Neuronal stem cell (in vitro differentiated cells): ENCODE data around the gene ERH.

ENCODE experiments used
- DNase-seq: peaks from one replicate; pipeline ENCODE4 v3.0.0-alpha.2; 2013; ENCODE audit warnings: low spot score
- H2AFZ ChIP-seq: one replicate; pipeline ENCODE4 v1.6.1; 2013; ENCODE audit warnings: mild to moderate bottlenecking, low read length, inconsistent platforms
- H2AK5ac ChIP-seq: 2 replicates; pipeline ENCODE4 v1.6.1; 2013; ENCODE audit warnings: low read depth, mild to moderate bottlenecking, inconsistent platforms, low read length, moderate library complexity, mixed read lengths
- H2BK120ac ChIP-seq: 2 replicates; pipeline ENCODE4 v1.6.1; 2013; ENCODE audit warnings: low read depth, mild to moderate bottlenecking, inconsistent platforms, low read length, moderate library complexity, mixed read lengths
- H2BK12ac ChIP-seq: one replicate; pipeline ENCODE4 v1.6.1; 2013; ENCODE audit warnings: low read length, inconsistent platforms
- H2BK15ac ChIP-seq: 2 replicates; pipeline ENCODE4 v1.6.1; 2013; ENCODE audit warnings: mild to moderate bottlenecking, low read length, inconsistent platforms, mixed read lengths
- H2BK5ac ChIP-seq: one replicate; pipeline ENCODE4 v1.6.1; 2013; ENCODE audit warnings: inconsistent platforms, mild to moderate bottlenecking, low read length, moderate library complexity
- H3K14ac ChIP-seq: one replicate; pipeline ENCODE4 v1.6.1; 2013; ENCODE audit warnings: low read length, inconsistent platforms
- H3K18ac ChIP-seq: 2 replicates; pipeline ENCODE4 v1.6.1; 2013; ENCODE audit warnings: low read length, inconsistent platforms
- H3K23ac ChIP-seq: 2 replicates; pipeline ENCODE4 v1.6.1; 2013; ENCODE audit warnings: low read depth, mild to moderate bottlenecking, mixed read lengths, low read length, inconsistent platforms; ENCODE audit not compliant: poor library complexity
- H3K27ac ChIP-seq: replicated peaks from 3 replicates; pipeline ENCODE4 v1.5.1; 2013; ENCODE audit warnings: low read length, inconsistent platforms
- H3K27me3 ChIP-seq, 3 experiments: 2 replicates each; pipeline ENCODE4 v1.6.1; 2013; ENCODE audit warnings: low read length in 3 of 3, mild to moderate bottlenecking in 2 of 3, inconsistent platforms in 1 of 3, low read depth in 1 of 3, mixed read lengths in 1 of 3, moderate library complexity in 1 of 3; ENCODE audit not compliant: control insufficient read depth in 3 of 3, insufficient read depth in 3 of 3
- H3K36me3 ChIP-seq, 2 donors: replicated peaks in 1 of 2; 2 replicates each; pipeline ENCODE4 v1.6.1; 2013; ENCODE audit warnings: low read length in 2 of 2; ENCODE audit not compliant: control insufficient read depth in 2 of 2, insufficient read depth in 2 of 2
- H3K4ac ChIP-seq: 2 replicates; pipeline ENCODE4 v1.6.1; 2013; ENCODE audit warnings: inconsistent platforms, mild to moderate bottlenecking, low read length, moderate library complexity
- H3K4me1 ChIP-seq, 2 donors: 1 replicate in 1 of 2; 2 replicates in 1 of 2; pipeline ENCODE4 v1.6.1; 2013; ENCODE audit warnings: low read length in 2 of 2, low read depth in 1 of 2; ENCODE audit not compliant: control insufficient read depth in 2 of 2, insufficient read depth in 1 of 2
- H3K4me2 ChIP-seq: one replicate; pipeline ENCODE4 v1.6.1; 2013; ENCODE audit warnings: mild to moderate bottlenecking, low read length, inconsistent platforms; ENCODE audit not compliant: insufficient read depth, poor library complexity, severe bottlenecking
- H3K4me3 ChIP-seq, 2 donors: 2 replicates each; pipeline ENCODE4 v1.5.1; 2013; ENCODE audit warnings: low read length in 2 of 2, mild to moderate bottlenecking in 2 of 2, inconsistent platforms in 1 of 2, moderate library complexity in 1 of 2
- H3K79me1 ChIP-seq: one replicate; pipeline ENCODE4 v1.6.1; 2013; ENCODE audit warnings: low read depth, mild to moderate bottlenecking, inconsistent platforms, low read length, moderate library complexity
- H3K9ac ChIP-seq: one replicate; pipeline ENCODE4 v1.6.1; 2013; ENCODE audit warnings: mild to moderate bottlenecking, low read depth, low read length, inconsistent platforms; ENCODE audit not compliant: poor library complexity
- H3K9me3 ChIP-seq, 2 donors: replicated peaks in 1 of 2; 2 replicates each; pipeline versions ENCODE3 to v1.6.1; 2013; ENCODE audit warnings: low read length in 2 of 2, mild to moderate bottlenecking in 2 of 2, inconsistent platforms in 1 of 2, low read depth in 1 of 2, mixed read lengths in 1 of 2, moderate library complexity in 1 of 2; ENCODE audit not compliant: control insufficient read depth in 2 of 2, insufficient read depth in 1 of 2
- H4K8ac ChIP-seq: one replicate; pipeline ENCODE4 v1.6.1; 2013; ENCODE audit warnings: low read depth, mild to moderate bottlenecking, inconsistent platforms, low read length, moderate library complexity
- H4K91ac ChIP-seq: one replicate; pipeline ENCODE4 v1.6.1; 2013; ENCODE audit warnings: low read length, low read depth, mild to moderate bottlenecking, inconsistent platforms; ENCODE audit not compliant: poor library complexity
- whole genome bisulfite sequencing, 2 donors: extraction: QIAGEN DNeasy Blood & Tissue Kit; methylation state at CpG; one replicate each; pipeline ENCODE4 v1.1.7; 2013; ENCODE audit warnings: missing lambda C conversion rate in 2 of 2, mixed read lengths in 1 of 2; ENCODE audit not compliant: insufficient read length in 2 of 2, insufficient replicate concordance in 1 of 2; ENCODE audit errors: extremely low coverage in 2 of 2; 5-methylcytosine and 5-hydroxymethylcytosine counted together

ERH gene

GRCh38 chr14:69413483-69413882, 15.4 kb upstream of the ERH start:
- H3K18ac ChIP-seq, result no peak overlapping the region
- H2BK12ac ChIP-seq, result no peak overlapping the region
- no peak overlapping the region for H3K4me2 ChIP-seq
- H3K27me3 ChIP-seq, result no peaks in the 10 kb centered on the region
- H3K14ac ChIP-seq, result no peak overlapping the region
- H3K79me1 ChIP-seq, result peaks cover 2% of the 10 kb centered on the region
- H3K23ac ChIP-seq, result no peak overlapping the region
- H3K4ac ChIP-seq, result no peak overlapping the region
- H2AK5ac ChIP-seq, result no peak overlapping the region
- no peak overlapping the region for H4K91ac ChIP-seq
- H3K36me3 ChIP-seq, result peaks cover 0 to 5% of the 10 kb centered on the region in 2 donors
- H2BK120ac ChIP-seq, result no peak overlapping the region
- no peak overlapping the region for H3K4me3 ChIP-seq
- no peak overlapping the region for H2BK5ac ChIP-seq
- H2BK15ac ChIP-seq, result no peak overlapping the region
- H3K27ac ChIP-seq, result no peak overlapping the region
- H3K9me3 ChIP-seq, result no peaks in the 10 kb centered on the region
- no peaks in the 10 kb centered on the region for H3K4me1 ChIP-seq
- no peak overlapping the region for H3K9ac ChIP-seq
- DNase-seq, result no peak
- H4K8ac ChIP-seq, result no peak overlapping the region
- no peak overlapping the region for H2AFZ ChIP-seq
- no CpG with 5 or more reads among the region's 2 CpGs for WGBS, 2 donors

DNA sequence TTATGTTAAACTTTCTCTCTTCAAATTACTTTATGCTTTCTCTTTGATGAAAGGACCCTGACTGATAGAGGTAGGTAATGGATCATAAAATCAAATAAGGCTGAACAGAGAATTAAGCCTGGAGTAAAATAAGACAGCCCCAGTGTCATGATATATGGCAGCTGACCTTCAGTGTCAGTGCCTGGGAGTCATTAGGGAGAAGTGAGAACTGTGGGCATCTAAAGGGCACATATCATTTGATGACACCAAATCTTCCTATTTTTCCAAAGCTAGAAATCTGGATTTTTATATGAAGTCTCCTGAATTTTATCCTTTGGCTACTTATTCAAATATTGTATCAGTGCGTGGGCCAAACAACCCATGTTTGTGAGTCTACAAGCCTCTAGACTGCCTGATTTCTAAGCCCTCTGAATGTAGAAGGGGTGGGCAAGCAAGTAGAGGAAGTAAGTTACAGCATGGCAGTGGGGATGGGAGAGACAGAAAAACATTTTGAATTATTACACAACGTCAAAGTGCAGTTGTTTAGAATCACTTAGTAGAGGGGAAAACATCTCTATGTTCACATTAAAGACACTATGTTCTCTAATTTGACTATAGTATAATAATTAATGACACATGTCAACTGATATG, 10.3 kb upstream of the ERH start:
- Histone ChIP-seq H2BK15ac (no peak overlapping the region), H2BK5ac (no peak overlapping the region), H3K18ac (no peak overlapping the region), H2AK5ac (no peak overlapping the region), H2AFZ (no peak overlapping the region), H3K9me3 (peaks cover 0 to 20% of the 10 kb centered on the region in 2 donors), H2BK120ac (no peak overlapping the region), H3K4me1 (no peaks in the 10 kb centered on the region), H3K4me3 (no peak overlapping the region), H3K4ac (no peak overlapping the region), H3K4me2 (no peak overlapping the region), H3K9ac (no peak overlapping the region), H3K27me3 (no peaks in the 10 kb centered on the region), H4K91ac (no peak overlapping the region), H3K79me1 (no peaks in the 10 kb centered on the region), H3K36me3 (peaks cover 2 to 26% of the 10 kb centered on the region in 2 donors), H2BK12ac (no peak overlapping the region), H3K27ac (no peak overlapping the region), H3K23ac (no peak overlapping the region), H3K14ac (no peak overlapping the region), H4K8ac (no peak overlapping the region)
- WGBS, 2 donors, result no CpG with 5 or more reads among the region's 2 CpGs
- no peak for DNase-seq

DNA sequence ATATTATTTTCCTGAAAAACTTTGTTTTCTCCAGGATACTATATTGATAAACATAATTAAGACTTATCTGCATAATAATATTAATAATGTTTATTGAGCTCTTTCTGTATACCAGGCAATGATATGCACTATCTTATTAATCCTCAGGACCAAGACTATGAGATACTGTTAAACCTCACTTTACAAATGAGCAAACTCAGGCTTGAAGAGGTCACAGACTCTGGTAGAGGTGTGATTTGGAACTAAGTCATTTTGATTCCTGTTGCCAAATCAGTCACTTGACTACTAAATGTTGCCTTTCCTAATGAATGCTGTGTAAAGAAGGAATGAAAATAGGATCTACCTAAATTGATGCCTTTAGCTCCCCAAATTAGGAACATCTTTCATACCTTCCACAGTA, 7.7 kb upstream of the ERH start:
- Histone ChIP-seq H3K23ac (no peak overlapping the region), H3K9ac (no peak overlapping the region), H2AFZ (no peak overlapping the region), H2BK120ac (no peak overlapping the region), H3K4me3 (no peak overlapping the region), H3K4ac (no peak overlapping the region), H3K4me2 (no peak overlapping the region), H3K36me3 (peaks cover 2 to 29% of the 10 kb centered on the region in 2 donors), H4K8ac (no peak overlapping the region), H3K9me3 (peaks cover 0 to 20% of the 10 kb centered on the region in 2 donors), H3K14ac (no peak overlapping the region), H3K4me1 (peaks cover 0 to 3% of the 10 kb centered on the region in 2 donors), H3K27ac (no peak overlapping the region), H2BK15ac (no peak overlapping the region), H2BK5ac (no peak overlapping the region), H3K79me1 (no peaks in the 10 kb centered on the region), H2AK5ac (no peak overlapping the region), H3K18ac (no peak overlapping the region), H2BK12ac (no peak overlapping the region), H3K27me3 (no peaks in the 10 kb centered on the region), H4K91ac (no peak overlapping the region)
- no peak for DNase-seq

DNA sequence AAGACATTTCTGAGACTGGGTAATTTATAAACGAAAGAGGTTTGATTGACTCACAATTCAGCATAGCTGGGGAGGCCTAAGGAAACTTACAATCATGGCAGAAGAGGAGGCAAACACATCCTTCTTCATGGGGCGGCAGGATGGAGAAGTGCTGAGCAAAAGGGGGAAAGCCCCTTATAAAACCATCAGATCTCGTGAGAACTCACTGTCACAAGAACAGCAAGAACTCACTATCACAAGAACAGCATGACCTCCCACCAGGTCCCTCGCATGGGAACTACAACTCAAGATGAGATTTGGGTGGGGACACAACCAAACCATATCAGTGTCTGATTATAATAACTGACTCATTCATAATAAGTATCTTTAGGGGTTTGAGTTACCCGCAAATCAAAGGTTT, 6.8 kb upstream of the ERH start:
- Histone ChIP-seq H3K9me3 (peaks cover 0 to 20% of the 10 kb centered on the region in 2 donors), H2BK12ac (no peak overlapping the region), H2AFZ (no peak overlapping the region), H4K91ac (no peak overlapping the region), H3K9ac (no peak overlapping the region), H3K23ac (no peak overlapping the region), H3K79me1 (peaks cover 2% of the 10 kb centered on the region), H3K27me3 (no peaks in the 10 kb centered on the region), H3K18ac (no peak overlapping the region), H2BK5ac (no peak overlapping the region), H3K4me3 (no peak overlapping the region), H3K27ac (no peak overlapping the region), H2BK15ac (no peak overlapping the region), H2BK120ac (no peak overlapping the region), H2AK5ac (no peak overlapping the region), H4K8ac (no peak overlapping the region), H3K36me3 (peaks cover 2 to 29% of the 10 kb centered on the region in 2 donors), H3K4me1 (peaks cover 3 to 7% of the 10 kb centered on the region in 2 donors), H3K14ac (no peak overlapping the region), H3K4me2 (no peak overlapping the region), H3K4ac (no peak overlapping the region)
- WGBS, 2 donors, result no CpG with 5 or more reads among the region's 5 CpGs
- no peak for DNase-seq
